GM23338 (cell line): Measurements from ENCODE around the gene MARCHF10. TPM values are rescaled to one million over a fixed set of nuclear protein-coding genes. Genes with fewer than 3 reads are reported as not detected.

Experiments used
- EZH2 ChIP-seq: fragments of 200-600 bp; sonication (generic); IDR thresholded peaks from one replicate; pipeline ENCODE4 v1.8.0; 2017; ENCODE audit warnings: antibody characterized with exemption, mild to moderate bottlenecking, low read depth; ENCODE audit not compliant: unreplicated experiment
- EZH2phosphoT487 ChIP-seq: fragments of 200-600 bp; sonication (generic); IDR thresholded peaks from one replicate; pipeline ENCODE4 v1.8.1; 2018; ENCODE audit warnings: antibody characterized with exemption; ENCODE audit not compliant: unreplicated experiment
- JUNB ChIP-seq: IDR thresholded peaks from one replicate; pipeline ENCODE4 v1.6.1; 2016; ENCODE audit warnings: antibody characterized with exemption; ENCODE audit not compliant: unreplicated experiment
- POLR2AphosphoS5 ChIP-seq: IDR thresholded peaks from 2 replicates; pipeline ENCODE4 v1.6.1; 2016; ENCODE audit warnings: antibody characterized with exemption, low read depth
- ZNF114 ChIP-seq: fragments of 250-450 bp; sonication (Bioruptor Pico); IDR thresholded peaks from 2 replicates; pipeline ENCODE4 v1.5.0; 2020; ENCODE audit warnings: mild to moderate bottlenecking, moderate library complexity
- polyA plus RNA-seq: library from polyadenylated mRNA; unstranded; fragments of >200 nt; fragmentation: Nextera tagmentation; extraction: Ambion mirVana; gene quantifications from 2 replicates; pipeline ENCODE4 v1.2.1, GENCODE V29; 2016
- total RNA-seq: library from RNA; depleted of rRNA; stranded (reverse); fragments of >200 nt; shearing (Covaris generic); gene quantifications from 2 replicates; pipeline ENCODE4 v1.2.3, GENCODE V29; 2014
- TF ChIP-seq, protein P1 (sequence below): fragments of 250-450 bp; sonication (Bioruptor Pico); IDR thresholded peaks from 2 replicates; pipeline ENCODE4 v1.5.0; 2020; ENCODE audit warnings: mild to moderate bottlenecking, moderate library complexity
- TF ChIP-seq, protein P2 (sequence below): IDR thresholded peaks from 2 replicates; pipeline ENCODE4 v1.6.1; 2016; ENCODE audit warnings: antibody characterized with exemption
- TF ChIP-seq, protein P3 (sequence below), 2 experiments: fragments of 200-600 bp in 1 of 2; sonication (generic) in 1 of 2; conservative IDR thresholded peaks; 2 replicates each; pipeline versions ENCODE4 v1.5.1 to v1.6.1; 2016 to 2017; ENCODE audit warnings: antibody characterized with exemption in 2 of 2, low read depth in 2 of 2, mild to moderate bottlenecking in 2 of 2, moderate library complexity in 1 of 2
- TF ChIP-seq, protein P4 (sequence below): IDR thresholded peaks from one replicate; pipeline ENCODE4 v1.6.1; 2018; ENCODE audit warnings: antibody characterized with exemption; ENCODE audit not compliant: unreplicated experiment

MARCHF10 gene
- total and polyA plus RNA-seq, 2 experiments from 2014 or later = 0.50 TPM; not detected in 1

DNA sequence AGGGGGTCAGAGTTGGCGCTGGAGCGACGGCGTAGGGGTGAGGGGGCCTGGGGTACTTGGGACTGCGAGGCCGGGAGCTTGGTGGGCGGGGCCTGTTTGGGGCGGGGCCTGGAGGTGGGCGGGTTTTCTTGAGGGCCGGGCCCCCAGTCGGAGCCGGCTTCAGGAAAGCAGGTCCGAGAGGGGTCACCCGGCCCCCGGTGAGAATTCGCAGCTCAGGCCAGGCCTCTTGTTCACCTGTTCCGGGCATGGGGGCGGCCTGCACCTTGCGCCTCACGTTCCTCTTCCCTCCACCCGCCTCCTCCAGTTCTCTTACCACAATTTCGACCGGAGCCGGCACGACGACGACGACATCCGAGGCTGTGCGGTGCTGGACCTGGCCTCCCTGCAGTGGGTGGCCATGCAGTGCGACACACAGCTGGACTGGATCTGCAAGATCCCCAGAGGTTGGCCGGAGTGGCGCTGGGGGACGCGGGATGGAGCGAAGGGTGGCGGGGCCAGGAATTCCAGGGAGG is 128.2 kb downstream of the MARCHF10 start (continued):
- TF ChIP-seq, protein P1, sequence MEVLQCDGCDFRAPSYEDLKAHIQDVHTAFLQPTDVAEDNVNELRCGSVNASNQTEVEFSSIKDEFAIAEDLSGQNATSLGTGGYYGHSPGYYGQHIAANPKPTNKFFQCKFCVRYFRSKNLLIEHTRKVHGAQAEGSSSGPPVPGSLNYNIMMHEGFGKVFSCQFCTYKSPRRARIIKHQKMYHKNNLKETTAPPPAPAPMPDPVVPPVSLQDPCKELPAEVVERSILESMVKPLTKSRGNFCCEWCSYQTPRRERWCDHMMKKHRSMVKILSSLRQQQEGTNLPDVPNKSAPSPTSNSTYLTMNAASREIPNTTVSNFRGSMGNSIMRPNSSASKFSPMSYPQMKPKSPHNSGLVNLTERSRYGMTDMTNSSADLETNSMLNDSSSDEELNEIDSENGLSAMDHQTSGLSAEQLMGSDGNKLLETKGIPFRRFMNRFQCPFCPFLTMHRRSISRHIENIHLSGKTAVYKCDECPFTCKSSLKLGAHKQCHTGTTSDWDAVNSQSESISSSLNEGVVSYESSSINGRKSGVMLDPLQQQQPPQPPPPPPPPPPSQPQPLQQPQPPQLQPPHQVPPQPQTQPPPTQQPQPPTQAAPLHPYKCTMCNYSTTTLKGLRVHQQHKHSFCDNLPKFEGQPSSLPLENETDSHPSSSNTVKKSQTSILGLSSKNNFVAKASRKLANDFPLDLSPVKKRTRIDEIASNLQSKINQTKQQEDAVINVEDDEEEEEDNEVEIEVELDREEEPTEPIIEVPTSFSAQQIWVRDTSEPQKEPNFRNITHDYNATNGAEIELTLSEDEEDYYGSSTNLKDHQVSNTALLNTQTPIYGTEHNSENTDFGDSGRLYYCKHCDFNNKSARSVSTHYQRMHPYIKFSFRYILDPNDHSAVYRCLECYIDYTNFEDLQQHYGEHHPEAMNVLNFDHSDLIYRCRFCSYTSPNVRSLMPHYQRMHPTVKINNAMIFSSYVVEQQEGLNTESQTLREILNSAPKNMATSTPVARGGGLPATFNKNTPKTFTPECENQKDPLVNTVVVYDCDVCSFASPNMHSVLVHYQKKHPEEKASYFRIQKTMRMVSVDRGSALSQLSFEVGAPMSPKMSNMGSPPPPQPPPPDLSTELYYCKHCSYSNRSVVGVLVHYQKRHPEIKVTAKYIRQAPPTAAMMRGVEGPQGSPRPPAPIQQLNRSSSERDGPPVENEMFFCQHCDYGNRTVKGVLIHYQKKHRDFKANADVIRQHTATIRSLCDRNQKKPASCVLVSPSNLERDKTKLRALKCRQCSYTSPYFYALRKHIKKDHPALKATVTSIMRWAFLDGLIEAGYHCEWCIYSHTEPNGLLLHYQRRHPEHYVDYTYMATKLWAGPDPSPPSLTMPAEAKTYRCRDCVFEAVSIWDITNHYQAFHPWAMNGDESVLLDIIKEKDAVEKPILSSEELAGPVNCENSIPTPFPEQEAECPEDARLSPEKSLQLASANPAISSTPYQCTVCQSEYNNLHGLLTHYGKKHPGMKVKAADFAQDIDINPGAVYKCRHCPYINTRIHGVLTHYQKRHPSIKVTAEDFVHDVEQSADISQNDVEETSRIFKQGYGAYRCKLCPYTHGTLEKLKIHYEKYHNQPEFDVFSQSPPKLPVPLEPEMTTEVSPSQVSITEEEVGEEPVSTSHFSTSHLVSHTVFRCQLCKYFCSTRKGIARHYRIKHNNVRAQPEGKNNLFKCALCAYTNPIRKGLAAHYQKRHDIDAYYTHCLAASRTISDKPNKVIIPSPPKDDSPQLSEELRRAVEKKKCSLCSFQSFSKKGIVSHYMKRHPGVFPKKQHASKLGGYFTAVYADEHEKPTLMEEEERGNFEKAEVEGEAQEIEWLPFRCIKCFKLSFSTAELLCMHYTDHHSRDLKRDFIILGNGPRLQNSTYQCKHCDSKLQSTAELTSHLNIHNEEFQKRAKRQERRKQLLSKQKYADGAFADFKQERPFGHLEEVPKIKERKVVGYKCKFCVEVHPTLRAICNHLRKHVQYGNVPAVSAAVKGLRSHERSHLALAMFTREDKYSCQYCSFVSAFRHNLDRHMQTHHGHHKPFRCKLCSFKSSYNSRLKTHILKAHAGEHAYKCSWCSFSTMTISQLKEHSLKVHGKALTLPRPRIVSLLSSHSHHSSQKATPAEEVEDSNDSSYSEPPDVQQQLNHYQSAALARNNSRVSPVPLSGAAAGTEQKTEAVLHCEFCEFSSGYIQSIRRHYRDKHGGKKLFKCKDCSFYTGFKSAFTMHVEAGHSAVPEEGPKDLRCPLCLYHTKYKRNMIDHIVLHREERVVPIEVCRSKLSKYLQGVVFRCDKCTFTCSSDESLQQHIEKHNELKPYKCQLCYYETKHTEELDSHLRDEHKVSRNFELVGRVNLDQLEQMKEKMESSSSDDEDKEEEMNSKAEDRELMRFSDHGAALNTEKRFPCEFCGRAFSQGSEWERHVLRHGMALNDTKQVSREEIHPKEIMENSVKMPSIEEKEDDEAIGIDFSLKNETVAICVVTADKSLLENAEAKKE (CRISPR knock-in tag) = no peak
- no peak for TF ChIP-seq ZNF114 (CRISPR knock-in tag)
- no peak for TF ChIP-seq JUNB
- TF ChIP-seq, protein P2, sequence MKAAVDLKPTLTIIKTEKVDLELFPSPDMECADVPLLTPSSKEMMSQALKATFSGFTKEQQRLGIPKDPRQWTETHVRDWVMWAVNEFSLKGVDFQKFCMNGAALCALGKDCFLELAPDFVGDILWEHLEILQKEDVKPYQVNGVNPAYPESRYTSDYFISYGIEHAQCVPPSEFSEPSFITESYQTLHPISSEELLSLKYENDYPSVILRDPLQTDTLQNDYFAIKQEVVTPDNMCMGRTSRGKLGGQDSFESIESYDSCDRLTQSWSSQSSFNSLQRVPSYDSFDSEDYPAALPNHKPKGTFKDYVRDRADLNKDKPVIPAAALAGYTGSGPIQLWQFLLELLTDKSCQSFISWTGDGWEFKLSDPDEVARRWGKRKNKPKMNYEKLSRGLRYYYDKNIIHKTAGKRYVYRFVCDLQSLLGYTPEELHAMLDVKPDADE = no peak
- TF ChIP-seq, protein P3, sequence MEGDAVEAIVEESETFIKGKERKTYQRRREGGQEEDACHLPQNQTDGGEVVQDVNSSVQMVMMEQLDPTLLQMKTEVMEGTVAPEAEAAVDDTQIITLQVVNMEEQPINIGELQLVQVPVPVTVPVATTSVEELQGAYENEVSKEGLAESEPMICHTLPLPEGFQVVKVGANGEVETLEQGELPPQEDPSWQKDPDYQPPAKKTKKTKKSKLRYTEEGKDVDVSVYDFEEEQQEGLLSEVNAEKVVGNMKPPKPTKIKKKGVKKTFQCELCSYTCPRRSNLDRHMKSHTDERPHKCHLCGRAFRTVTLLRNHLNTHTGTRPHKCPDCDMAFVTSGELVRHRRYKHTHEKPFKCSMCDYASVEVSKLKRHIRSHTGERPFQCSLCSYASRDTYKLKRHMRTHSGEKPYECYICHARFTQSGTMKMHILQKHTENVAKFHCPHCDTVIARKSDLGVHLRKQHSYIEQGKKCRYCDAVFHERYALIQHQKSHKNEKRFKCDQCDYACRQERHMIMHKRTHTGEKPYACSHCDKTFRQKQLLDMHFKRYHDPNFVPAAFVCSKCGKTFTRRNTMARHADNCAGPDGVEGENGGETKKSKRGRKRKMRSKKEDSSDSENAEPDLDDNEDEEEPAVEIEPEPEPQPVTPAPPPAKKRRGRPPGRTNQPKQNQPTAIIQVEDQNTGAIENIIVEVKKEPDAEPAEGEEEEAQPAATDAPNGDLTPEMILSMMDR (conservative IDR thresholded peaks at IDR 0.05; ENCODE audit: low read depth in 2 of 2) = no peak
- no peak for TF ChIP-seq EZH2phosphoT487
- TF ChIP-seq, protein P4, sequence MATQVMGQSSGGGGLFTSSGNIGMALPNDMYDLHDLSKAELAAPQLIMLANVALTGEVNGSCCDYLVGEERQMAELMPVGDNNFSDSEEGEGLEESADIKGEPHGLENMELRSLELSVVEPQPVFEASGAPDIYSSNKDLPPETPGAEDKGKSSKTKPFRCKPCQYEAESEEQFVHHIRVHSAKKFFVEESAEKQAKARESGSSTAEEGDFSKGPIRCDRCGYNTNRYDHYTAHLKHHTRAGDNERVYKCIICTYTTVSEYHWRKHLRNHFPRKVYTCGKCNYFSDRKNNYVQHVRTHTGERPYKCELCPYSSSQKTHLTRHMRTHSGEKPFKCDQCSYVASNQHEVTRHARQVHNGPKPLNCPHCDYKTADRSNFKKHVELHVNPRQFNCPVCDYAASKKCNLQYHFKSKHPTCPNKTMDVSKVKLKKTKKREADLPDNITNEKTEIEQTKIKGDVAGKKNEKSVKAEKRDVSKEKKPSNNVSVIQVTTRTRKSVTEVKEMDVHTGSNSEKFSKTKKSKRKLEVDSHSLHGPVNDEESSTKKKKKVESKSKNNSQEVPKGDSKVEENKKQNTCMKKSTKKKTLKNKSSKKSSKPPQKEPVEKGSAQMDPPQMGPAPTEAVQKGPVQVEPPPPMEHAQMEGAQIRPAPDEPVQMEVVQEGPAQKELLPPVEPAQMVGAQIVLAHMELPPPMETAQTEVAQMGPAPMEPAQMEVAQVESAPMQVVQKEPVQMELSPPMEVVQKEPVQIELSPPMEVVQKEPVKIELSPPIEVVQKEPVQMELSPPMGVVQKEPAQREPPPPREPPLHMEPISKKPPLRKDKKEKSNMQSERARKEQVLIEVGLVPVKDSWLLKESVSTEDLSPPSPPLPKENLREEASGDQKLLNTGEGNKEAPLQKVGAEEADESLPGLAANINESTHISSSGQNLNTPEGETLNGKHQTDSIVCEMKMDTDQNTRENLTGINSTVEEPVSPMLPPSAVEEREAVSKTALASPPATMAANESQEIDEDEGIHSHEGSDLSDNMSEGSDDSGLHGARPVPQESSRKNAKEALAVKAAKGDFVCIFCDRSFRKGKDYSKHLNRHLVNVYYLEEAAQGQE = no peak
- TF ChIP-seq POLR2AphosphoS5 = no peak
- TF ChIP-seq EZH2 = no peak
